Measurements from ENCODE around the gene CLDN18. TPM values are rescaled to one million over a fixed set of nuclear protein-coding genes. Genes with fewer than 3 reads are reported as not detected.
A peak's percentile ranks its signal among the peaks of the same experiment; 100 is the strongest.

The CLDN18 gene
- not detected in 2 replicates for total RNA-seq (2014; rRNA removed; shearing (Covaris generic))
- polyA plus RNA-seq (2014; cell fraction: nucleus; rRNA removed): not detected in 2 replicates

GRCh38 chr3:138009476-138010272, at the start of gene CLDN18:
CLDN18 (plus strand) TSS chr3:138010165; CDS start chr3:138010226, 61 bp downstream.
- no peak for DNase-seq (ENCODE audit: extremely low read depth, low read depth)

DNA sequence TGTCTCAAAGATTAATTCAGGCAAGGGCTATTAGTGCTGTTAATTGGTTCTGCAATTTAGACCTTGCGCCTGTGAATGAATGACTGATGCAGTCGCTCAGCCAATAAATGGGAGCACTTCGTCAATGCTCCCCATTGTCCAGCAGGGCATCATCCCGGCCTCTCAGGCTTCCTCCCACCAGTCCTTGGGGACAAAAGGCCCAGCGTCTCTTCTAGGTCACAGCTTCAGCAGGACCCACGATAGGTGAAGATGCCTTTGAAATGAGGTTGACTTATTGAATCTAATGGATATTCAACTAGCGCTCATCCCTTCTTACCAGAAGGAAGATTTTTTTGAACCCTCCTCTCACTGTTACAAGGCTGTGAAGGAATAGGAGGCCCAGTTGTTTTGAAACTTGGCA, 47.7 kb upstream of the CLDN18 start:
- no peak for DNase-seq (ENCODE audit: extremely low read depth, low read depth)

- DNase-seq (ENCODE audit: extremely low read depth, low read depth): no peak
Observed at GRCh38 chr3:137963463-137963862, 46.5 kb upstream of the CLDN18 start.

GRCh38 chr3:137970914-137971831, 38.8 kb upstream of the CLDN18 start:
- peak; percentile 60 for DNase-seq (ENCODE audit: extremely low read depth, low read depth)

DNA sequence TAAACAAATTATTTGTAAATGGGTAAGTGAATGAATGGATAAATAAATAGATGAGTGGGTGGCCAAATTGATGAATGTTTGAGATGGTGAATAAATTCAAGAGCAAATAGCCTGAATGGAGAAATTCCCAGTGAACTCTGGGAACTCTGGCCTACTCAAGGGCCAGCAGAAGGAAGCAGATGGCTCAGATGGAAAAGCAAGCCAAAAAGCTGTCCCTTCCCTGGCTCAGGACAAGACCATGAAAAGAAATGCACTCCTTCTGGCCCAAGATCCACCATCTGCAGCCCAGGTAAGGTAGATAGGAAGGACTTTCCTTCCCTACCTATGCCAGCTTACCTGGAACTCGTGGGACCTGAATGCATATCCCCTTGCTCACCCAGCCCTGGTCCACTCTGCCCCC, 37.6 kb upstream of the CLDN18 start:
- DNase-seq (ENCODE audit: extremely low read depth, low read depth): no peak

GRCh38 chr3:137978328-137978727, 31.6 kb upstream of the CLDN18 start:
- DNase-seq (ENCODE audit: extremely low read depth, low read depth): no peak

DNA sequence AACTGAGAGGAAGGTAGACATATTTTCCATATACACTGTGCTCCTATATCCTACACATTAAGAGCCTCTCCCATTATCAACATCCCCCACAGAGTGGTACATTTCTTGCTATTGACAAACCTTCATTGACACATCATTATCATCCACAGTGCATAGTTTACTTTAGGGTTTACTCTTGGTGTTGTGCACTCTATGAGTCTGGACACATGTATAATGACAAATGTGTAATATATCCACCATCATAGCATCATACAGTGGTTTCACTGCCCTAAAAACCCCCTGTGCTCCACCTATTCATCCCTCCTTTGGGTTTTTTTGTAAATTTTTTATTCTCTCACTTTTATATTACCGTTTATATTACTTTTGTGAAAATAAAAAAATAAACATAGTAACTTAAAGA, 22.2 kb upstream of the CLDN18 start:
- DNase-seq (ENCODE audit: extremely low read depth, low read depth): no peak

GRCh38 chr3:137988152-137988551, 21.8 kb upstream of the CLDN18 start:
- no peak for DNase-seq (ENCODE audit: extremely low read depth, low read depth)

DNA sequence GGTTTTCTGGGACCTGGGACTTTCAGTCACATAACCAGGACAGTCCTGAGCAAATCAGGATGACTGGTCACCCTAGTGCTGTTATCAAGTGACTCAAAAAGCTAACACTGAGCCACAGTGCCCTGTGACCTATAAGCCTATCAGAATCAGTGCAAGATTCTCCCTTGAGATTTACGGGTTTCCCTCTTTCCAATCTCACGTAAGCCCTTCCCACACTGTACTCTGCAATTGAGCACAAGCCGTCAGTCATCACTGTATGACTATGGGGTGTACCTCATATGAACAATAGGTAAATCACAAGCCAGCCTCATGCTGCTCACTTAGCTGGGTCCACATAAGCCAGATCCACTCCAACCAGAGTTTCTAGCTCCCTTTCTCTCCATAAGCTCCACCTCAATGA, 21.0 kb upstream of the CLDN18 start:
- no peak for DNase-seq (ENCODE audit: extremely low read depth, low read depth)

GRCh38 chr3:137990427-137990826, 19.5 kb upstream of the CLDN18 start:
- no peak for DNase-seq (ENCODE audit: extremely low read depth, low read depth)

- no peak for DNase-seq (ENCODE audit: extremely low read depth, low read depth)
Observed at GRCh38 chr3:137992592-137992991, 17.4 kb upstream of the CLDN18 start.

GRCh38 chr3:137998121-137999042, 11.6 kb upstream of the CLDN18 start:
- no peak for DNase-seq (ENCODE audit: extremely low read depth, low read depth)

DNA sequence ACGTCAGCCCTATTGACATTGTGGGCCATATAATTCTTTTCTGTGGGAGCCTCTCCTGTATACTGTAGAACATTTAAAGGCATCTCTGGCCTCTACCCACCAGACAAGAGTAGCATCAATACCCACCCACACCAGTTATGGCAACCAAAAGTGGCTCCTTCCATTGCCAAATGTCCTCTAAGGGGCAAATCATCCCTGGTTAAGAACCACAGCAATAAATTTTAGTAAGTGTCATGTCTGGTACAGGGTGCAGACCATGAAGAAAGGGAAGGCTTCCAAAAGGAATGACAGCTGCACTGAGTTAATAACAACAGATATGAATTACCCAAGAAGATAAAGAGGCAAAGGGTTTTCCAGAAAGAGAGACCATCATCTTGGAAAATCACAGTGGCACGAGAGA, 6.9 kb upstream of the CLDN18 start:
- no peak for DNase-seq (ENCODE audit: extremely low read depth, low read depth)

GRCh38 chr3:138005627-138006026, 4.3 kb upstream of the CLDN18 start:
- no peak for DNase-seq (ENCODE audit: extremely low read depth, low read depth)

GRCh38 chr3:138007898-138008297, 2.1 kb upstream of the CLDN18 start:
- no peak for DNase-seq (ENCODE audit: extremely low read depth, low read depth)

DNA sequence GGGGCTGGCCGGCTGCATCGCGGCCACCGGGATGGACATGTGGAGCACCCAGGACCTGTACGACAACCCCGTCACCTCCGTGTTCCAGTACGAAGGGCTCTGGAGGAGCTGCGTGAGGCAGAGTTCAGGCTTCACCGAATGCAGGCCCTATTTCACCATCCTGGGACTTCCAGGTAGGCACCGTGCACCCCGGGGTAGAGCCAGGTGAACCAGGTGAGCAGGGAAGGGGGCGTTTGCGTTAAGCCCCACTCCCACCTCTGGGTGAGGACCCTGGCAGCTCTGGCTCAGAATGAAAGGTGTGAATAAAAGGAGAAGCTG, 267 bp downstream of the CLDN18 start:
- DNase-seq (ENCODE audit: extremely low read depth, low read depth): no peak

- DNase-seq (ENCODE audit: extremely low read depth, low read depth): no peak
Observed at GRCh38 chr3:138011722-138012121, 1.8 kb downstream of the CLDN18 start.

DNA sequence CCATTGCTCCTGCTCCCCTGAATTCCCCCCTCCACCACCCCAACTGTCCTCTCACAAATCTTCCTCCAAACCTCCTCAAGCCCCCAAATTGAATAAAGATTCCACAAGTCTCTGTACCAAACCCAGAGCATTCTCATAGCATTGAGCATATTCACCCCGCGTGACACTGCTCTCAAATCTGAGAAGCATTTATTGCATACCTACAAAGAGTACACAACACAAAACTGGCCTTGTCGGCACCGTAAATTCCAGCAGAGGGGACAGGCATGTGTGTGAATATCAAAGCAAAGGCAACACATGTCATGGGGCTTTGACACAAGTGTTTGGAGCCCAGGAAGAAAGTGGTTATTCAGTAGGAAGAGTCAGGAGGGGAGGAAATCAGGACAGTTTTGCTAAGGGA, 2.6 kb downstream of the CLDN18 start:
- DNase-seq (ENCODE audit: extremely low read depth, low read depth): no peak

GRCh38 chr3:138016065-138016464, 6.1 kb downstream of the CLDN18 start:
- no peak for DNase-seq (ENCODE audit: extremely low read depth, low read depth)

- no peak for DNase-seq (ENCODE audit: extremely low read depth, low read depth)
Observed at GRCh38 chr3:138019281-138020069, 9.5 kb downstream of the CLDN18 start.

Data from NCI-H460 (cell line).